Neutrophil (primary cell): ENCODE results near the gene UBA5.

Source experiments
- H3K27ac ChIP-seq: fragments of 200-600 bp; sonication (generic); 2 replicates; pipeline ENCODE4 v1.5.1; 2016; ENCODE audit warnings: mild to moderate bottlenecking, moderate library complexity
- H3K27me3 ChIP-seq: fragments of 200-600 bp; sonication (generic); 2 replicates; pipeline ENCODE4 v1.6.0; 2016; ENCODE audit warnings: mild to moderate bottlenecking
- H3K36me3 ChIP-seq: fragments of 200-600 bp; sonication (generic); 2 replicates; pipeline ENCODE4 v1.5.1; 2017
- H3K4me1 ChIP-seq, 2 experiments: fragments of 200-600 bp in 1 of 2; sonication (generic) in 1 of 2; 1 replicate in 1 of 2; 2 replicates in 1 of 2; pipeline versions ENCODE4 v1.5.1 to v1.6.1; 2013 to 2016; ENCODE audit warnings: low read depth in 1 of 2, low read length in 1 of 2, mild to moderate bottlenecking in 1 of 2, moderate library complexity in 1 of 2; ENCODE audit not compliant: control insufficient read depth in 1 of 2, insufficient read depth in 1 of 2
- H3K4me3 ChIP-seq, 2 experiments: fragments of 200-600 bp in 1 of 2; sonication (generic) in 1 of 2; 1 replicate in 1 of 2; 2 replicates in 1 of 2; pipeline ENCODE4 v1.5.1; 2013 to 2016; ENCODE audit warnings: low read depth in 1 of 2, low read length in 1 of 2, mild to moderate bottlenecking in 1 of 2, moderate library complexity in 1 of 2
- H3K9me3 ChIP-seq: fragments of 200-600 bp; sonication (generic); 2 replicates; pipeline ENCODE4 v1.5.1; 2016
- CTCF ChIP-seq: fragments of 200-600 bp; sonication (generic); IDR thresholded peaks from 2 replicates; pipeline ENCODE4 v1.5.1; 2016; ENCODE audit warnings: antibody characterized with exemption

The UBA5 gene

GRCh38 chr3:132669256-132669777 is 9.2 kb downstream of the UBA5 start:
- TF ChIP-seq CTCF, result no peak
- Histone ChIP-seq H3K4me3 (no peak overlapping the region), H3K4me1 (no peaks in the 10 kb centered on the region), H3K9me3 (no peaks in the 10 kb centered on the region), H3K27ac (no peak overlapping the region), H3K27me3 (no peaks in the 10 kb centered on the region), H3K36me3 (peaks cover 31% of the 10 kb centered on the region)

GRCh38 chr3:132675408-132675807 is 15.3 kb downstream of the UBA5 start:
- H3K4me3 ChIP-seq, result no peak overlapping the region
- no peaks in the 10 kb centered on the region for H3K27me3 ChIP-seq
- TF ChIP-seq CTCF, result no peak
- H3K36me3 ChIP-seq, result peaks cover 83% of the 10 kb centered on the region
- no peak overlapping the region for H3K27ac ChIP-seq
- H3K9me3 ChIP-seq, result no peaks in the 10 kb centered on the region
- H3K4me1 ChIP-seq, result no peaks in the 10 kb centered on the region

GRCh38 chr3:132679911-132680310 is 19.8 kb downstream of the UBA5 start:
- no peak for TF ChIP-seq CTCF
- no peaks in the 10 kb centered on the region for H3K27me3 ChIP-seq
- no peaks in the 10 kb centered on the region for H3K4me1 ChIP-seq
- H3K36me3 ChIP-seq, result peaks cover 91% of the 10 kb centered on the region
- peaks cover 5% of the 10 kb centered on the region for H3K9me3 ChIP-seq
- no peak overlapping the region for H3K27ac ChIP-seq
- no peak overlapping the region for H3K4me3 ChIP-seq

- peaks cover 88% of the 10 kb centered on the region for H3K36me3 ChIP-seq
- H3K27ac ChIP-seq, result no peak overlapping the region
- TF ChIP-seq CTCF, result no peak
Observed at GRCh38 chr3:132681421-132681820, 21.3 kb downstream of the UBA5 start.

GRCh38 chr3:132682201-132682600 is 22.1 kb downstream of the UBA5 start:
- Histone ChIP-seq H3K4me3 (no peak overlapping the region), H3K9me3 (peaks cover 5% of the 10 kb centered on the region)
- no peak for TF ChIP-seq CTCF

More at GRCh38 chr3:132681421-132681820, 21.3 kb downstream of the UBA5 start:
- Histone ChIP-seq H3K9me3 (peaks cover 5% of the 10 kb centered on the region), H3K4me1 (no peaks in the 10 kb centered on the region), H3K27me3 (no peaks in the 10 kb centered on the region), H3K4me3 (no peak overlapping the region)

GRCh38 chr3:132690040-132690439 is 29.9 kb downstream of the UBA5 start:
- Histone ChIP-seq H3K27me3 (no peaks in the 10 kb centered on the region), H3K36me3 (peaks cover 88% of the 10 kb centered on the region), H3K27ac (no peak overlapping the region), H3K4me1 (no peaks in the 10 kb centered on the region), H3K4me3 (no peak overlapping the region), H3K9me3 (no peaks in the 10 kb centered on the region)
- TF ChIP-seq CTCF, result no peak

More at GRCh38 chr3:132682201-132682600, 22.1 kb downstream of the UBA5 start:
- H3K4me1 ChIP-seq, result no peaks in the 10 kb centered on the region
- H3K27ac ChIP-seq, result no peak overlapping the region
- H3K36me3 ChIP-seq, result peaks cover 86% of the 10 kb centered on the region
- no peaks in the 10 kb centered on the region for H3K27me3 ChIP-seq
